Karpas-422 (cell line): Measurements from ENCODE around the gene COG7. TPM values are rescaled to one million over a fixed set of nuclear protein-coding genes. Genes with fewer than 3 reads are reported as not detected.

Source experiments
- DNase-seq: peaks from one replicate; pipeline ENCODE4 v3.0.0-alpha.2; 2015
- H2AFZ ChIP-seq: fragments of 200-600 bp; sonication (generic); 2 replicates; pipeline ENCODE4 v1.6.1; 2014; ENCODE audit warnings: antibody characterized with exemption, low read length, mixed read lengths
- H3K27ac ChIP-seq: fragments of 200-600 bp; sonication (generic); 2 replicates; pipeline ENCODE4 v1.5.1; 2014; ENCODE audit warnings: mild to moderate bottlenecking, low read length, moderate library complexity
- H3K27me3 ChIP-seq: fragments of 200-600 bp; sonication (generic); 2 replicates; pipeline ENCODE4 v1.6.1; 2014; ENCODE audit warnings: low read length, mixed read lengths
- H3K36me3 ChIP-seq: fragments of 200-600 bp; sonication (generic); 2 replicates; pipeline ENCODE4 v1.6.1; 2014; ENCODE audit warnings: low read length, mixed read lengths; ENCODE audit not compliant: insufficient read depth
- H3K4me1 ChIP-seq: fragments of 200-600 bp; sonication (generic); 2 replicates; pipeline ENCODE4 v1.6.1; 2014; ENCODE audit warnings: mild to moderate bottlenecking, low read length, mixed read lengths
- H3K4me2 ChIP-seq: fragments of 200-600 bp; sonication (generic); 2 replicates; pipeline ENCODE4 v1.6.1; 2014; ENCODE audit warnings: low read length, low read depth, mild to moderate bottlenecking; ENCODE audit not compliant: poor library complexity, severe bottlenecking
- H3K4me3 ChIP-seq: fragments of 200-600 bp; sonication (generic); 2 replicates; pipeline ENCODE4 v1.5.1; 2014; ENCODE audit warnings: mild to moderate bottlenecking, antibody characterized with exemption, low read length, mixed read lengths
- H3K79me2 ChIP-seq: fragments of 200-600 bp; sonication (generic); 2 replicates; pipeline ENCODE4 v1.6.1; 2014; ENCODE audit warnings: mild to moderate bottlenecking, low read length, mixed read lengths
- H3K9ac ChIP-seq: fragments of 200-600 bp; sonication (generic); 2 replicates; pipeline ENCODE4 v1.6.0; 2014; ENCODE audit warnings: low read length
- H3K9me2 ChIP-seq: fragments of 200-600 bp; sonication (generic), shearing (Covaris generic); replicated peaks from 2 replicates; pipeline ENCODE4 v1.6.0; 2014; ENCODE audit warnings: mild to moderate bottlenecking, low read length, moderate library complexity; ENCODE audit not compliant: insufficient read depth
- H3K9me3 ChIP-seq: fragments of 300-700, 200-600 bp; sonication (generic); 2 replicates; pipeline ENCODE4 v1.6.1; 2014; ENCODE audit warnings: low read length, mixed read lengths
- H4K20me1 ChIP-seq: fragments of 200-600 bp; sonication (generic); 2 replicates; pipeline ENCODE4 v1.6.1; 2014; ENCODE audit warnings: mild to moderate bottlenecking, antibody characterized with exemption, low read length, low read depth; ENCODE audit not compliant: insufficient read depth
- total RNA-seq: library from RNA; depleted of rRNA; stranded (reverse); fragments of >200 nt; shearing (Covaris generic); gene quantifications from 2 replicates; pipeline ENCODE4 v1.2.3, GENCODE V29; 2014; ENCODE audit warnings: low replicate concordance

COG7 gene
- total RNA-seq, 1 experiment from 2014 or later, result 18.6 TPM

- Histone ChIP-seq H3K4me1 (no peaks in the 10 kb centered on the region), H3K27ac (no peak overlapping the region), H4K20me1 (no peaks in the 10 kb centered on the region), H3K36me3 (no peaks in the 10 kb centered on the region), H3K9me3 (no peaks in the 10 kb centered on the region), H3K9me2 (no peaks in the 10 kb centered on the region), H3K4me2 (no peak overlapping the region), H3K9ac (no peak overlapping the region), H3K79me2 (no peaks in the 10 kb centered on the region), H3K27me3 (no peaks in the 10 kb centered on the region), H3K4me3 (no peak overlapping the region), H2AFZ (no peak overlapping the region)
- DNase-seq, result no peak
These were observed 98.7 kb downstream of the COG7 start for GRCh38 chr16:23354246-23354645.

- H3K36me3 ChIP-seq, result no peaks in the 10 kb centered on the region
- no peaks in the 10 kb centered on the region for H4K20me1 ChIP-seq
- peak; percentile 51 for DNase-seq
- no peaks in the 10 kb centered on the region for H3K9me2 ChIP-seq
- no peaks in the 10 kb centered on the region for H3K27me3 ChIP-seq
- H3K79me2 ChIP-seq, result no peaks in the 10 kb centered on the region
- H3K4me3 ChIP-seq, result no peak overlapping the region
- no peak overlapping the region for H3K4me2 ChIP-seq
- no peak overlapping the region for H2AFZ ChIP-seq
- no peak overlapping the region for H3K9ac ChIP-seq
- no peaks in the 10 kb centered on the region for H3K4me1 ChIP-seq
- no peak overlapping the region for H3K27ac ChIP-seq
- no peaks in the 10 kb centered on the region for H3K9me3 ChIP-seq
These were observed 99.5 kb downstream of the COG7 start for GRCh38 chr16:23353440-23353839.

- H3K9me2 ChIP-seq, result no peaks in the 10 kb centered on the region
These were observed 101.6 kb downstream of the COG7 start for GRCh38 chr16:23351360-23351759.

GRCh38 chr16:23348579-23349469 lies 104.2 kb downstream of the COG7 start:
- Histone ChIP-seq H3K79me2 (no peaks in the 10 kb centered on the region), H3K9ac (no peak overlapping the region), H4K20me1 (no peaks in the 10 kb centered on the region), H3K9me2 (no peaks in the 10 kb centered on the region), H3K9me3 (no peaks in the 10 kb centered on the region), H3K27ac (no peak overlapping the region), H3K4me3 (no peak overlapping the region), H3K36me3 (no peaks in the 10 kb centered on the region), H2AFZ (no peak overlapping the region), H3K4me1 (no peaks in the 10 kb centered on the region), H3K4me2 (no peak overlapping the region), H3K27me3 (no peaks in the 10 kb centered on the region)
- no peak for DNase-seq

More at GRCh38 chr16:23351360-23351759, 101.6 kb downstream of the COG7 start:
- Histone ChIP-seq H2AFZ (no peak overlapping the region), H3K79me2 (no peaks in the 10 kb centered on the region), H3K9me3 (no peaks in the 10 kb centered on the region), H3K27ac (no peak overlapping the region), H3K4me1 (no peaks in the 10 kb centered on the region), H3K4me2 (no peak overlapping the region), H3K4me3 (no peak overlapping the region), H3K36me3 (no peaks in the 10 kb centered on the region), H3K9ac (no peak overlapping the region), H4K20me1 (no peaks in the 10 kb centered on the region), H3K27me3 (no peaks in the 10 kb centered on the region)
- no peak for DNase-seq

- H3K36me3 ChIP-seq, result no peaks in the 10 kb centered on the region
- no peak overlapping the region for H2AFZ ChIP-seq
- H3K9me3 ChIP-seq, result no peaks in the 10 kb centered on the region
- H3K4me3 ChIP-seq, result no peak overlapping the region
- no peaks in the 10 kb centered on the region for H3K79me2 ChIP-seq
- DNase-seq, result no peak
- no peaks in the 10 kb centered on the region for H4K20me1 ChIP-seq
- no peak overlapping the region for H3K4me2 ChIP-seq
- H3K27ac ChIP-seq, result no peak overlapping the region
- H3K27me3 ChIP-seq, result no peaks in the 10 kb centered on the region
- H3K4me1 ChIP-seq, result no peaks in the 10 kb centered on the region
- no peaks in the 10 kb centered on the region for H3K9me2 ChIP-seq
- H3K9ac ChIP-seq, result no peak overlapping the region
These were observed 107.8 kb downstream of the COG7 start for GRCh38 chr16:23345237-23345636.

- Histone ChIP-seq H3K9ac (no peak overlapping the region), H3K9me3 (no peaks in the 10 kb centered on the region), H3K36me3 (no peaks in the 10 kb centered on the region), H3K27me3 (no peaks in the 10 kb centered on the region), H3K4me2 (no peak overlapping the region), H3K9me2 (no peaks in the 10 kb centered on the region), H3K4me1 (no peaks in the 10 kb centered on the region), H3K4me3 (no peak overlapping the region), H3K79me2 (no peaks in the 10 kb centered on the region), H3K27ac (no peak overlapping the region), H4K20me1 (no peaks in the 10 kb centered on the region), H2AFZ (no peak overlapping the region)
- no peak for DNase-seq
These were observed 109.1 kb downstream of the COG7 start for GRCh38 chr16:23343643-23344612.

- Histone ChIP-seq H2AFZ (no peak overlapping the region), H3K9ac (no peak overlapping the region), H3K4me2 (no peak overlapping the region), H3K9me3 (no peaks in the 10 kb centered on the region), H3K4me1 (no peaks in the 10 kb centered on the region), H3K36me3 (no peaks in the 10 kb centered on the region), H3K4me3 (no peak overlapping the region), H3K9me2 (no peaks in the 10 kb centered on the region), H3K27me3 (no peaks in the 10 kb centered on the region), H3K27ac (no peak overlapping the region), H4K20me1 (no peaks in the 10 kb centered on the region), H3K79me2 (no peaks in the 10 kb centered on the region)
- DNase-seq, result no peak
These were observed 110.8 kb downstream of the COG7 start for GRCh38 chr16:23342083-23342640.

- Histone ChIP-seq H3K9me3 (no peaks in the 10 kb centered on the region), H3K4me1 (peaks cover 20% of the 10 kb centered on the region), H3K36me3 (no peaks in the 10 kb centered on the region), H3K9ac (no peak overlapping the region), H4K20me1 (no peaks in the 10 kb centered on the region), H3K9me2 (no peaks in the 10 kb centered on the region), H3K4me2 (no peak overlapping the region), H3K27ac (no peak overlapping the region), H2AFZ (no peak overlapping the region), H3K4me3 (no peak overlapping the region), H3K79me2 (no peaks in the 10 kb centered on the region), H3K27me3 (no peaks in the 10 kb centered on the region)
- DNase-seq, result no peak
These were observed 113.2 kb downstream of the COG7 start for GRCh38 chr16:23339787-23340186.
